GM15510 (cell line): Measurements from ENCODE around the gene ELAC1.

Experiments
- POLR2A ChIP-seq: IDR thresholded peaks from 3 replicates; pipeline ENCODE4 v1.6.1; 2011; ENCODE audit warnings: borderline replicate concordance; ENCODE audit not compliant: insufficient read length; ENCODE audit errors: extremely low read depth

The ELAC1 gene

DNA sequence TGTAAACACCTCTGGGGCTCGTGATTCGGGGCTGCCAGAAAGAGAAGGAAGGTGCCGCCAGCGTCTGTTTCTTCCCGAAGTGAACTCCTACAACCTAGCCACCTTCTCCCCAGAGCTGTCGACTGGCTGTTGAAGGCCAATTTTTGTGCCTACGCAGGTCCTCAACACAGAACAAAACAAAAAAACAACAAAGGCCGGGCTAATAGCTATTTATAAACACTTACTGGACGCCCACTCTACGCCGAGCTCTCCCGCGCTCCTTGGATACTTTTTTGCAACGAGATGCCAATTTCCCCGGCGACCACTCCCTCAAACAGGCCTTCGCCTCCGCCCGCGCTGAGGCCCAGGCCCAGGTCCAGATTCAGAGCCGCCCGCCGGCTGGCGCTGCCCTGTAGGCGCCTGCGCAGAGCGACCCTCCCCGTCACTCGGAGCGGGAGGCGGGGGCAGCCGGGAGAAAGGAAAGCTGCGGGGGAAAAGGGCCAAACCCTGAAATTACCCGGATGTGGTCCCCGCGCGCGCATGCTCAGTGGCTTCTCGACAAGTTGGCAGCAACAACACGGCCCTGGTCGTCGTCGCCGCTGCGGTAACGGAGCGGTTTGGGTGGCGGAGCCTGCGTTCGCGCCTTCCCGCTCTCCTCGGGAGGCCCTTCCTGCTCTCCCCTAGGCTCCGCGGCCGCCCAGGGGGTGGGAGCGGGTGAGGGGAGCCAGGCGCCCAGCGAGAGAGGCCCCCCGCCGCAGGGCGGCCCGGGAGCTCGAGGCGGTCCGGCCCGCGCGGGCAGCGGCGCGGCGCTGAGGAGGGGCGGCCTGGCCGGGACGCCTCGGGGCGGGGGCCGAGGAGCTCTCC, 62.1 kb downstream of the ELAC1 start, which contains the start of gene SMAD4:
Gene SMAD4, plus strand, starts transcription at position 520 of the 843 bp plus-strand sequence. CDS start 16,834 bp downstream, outside the sequence.
- TF ChIP-seq POLR2A, result peak; percentile 92

- TF ChIP-seq POLR2A, result no peak
Measured at GRCh38 chr18:51030537-51031258, 62.9 kb downstream of the ELAC1 start.

- no peak for TF ChIP-seq POLR2A
Measured at GRCh38 chr18:51032193-51032592, 64.4 kb downstream of the ELAC1 start.

DNA sequence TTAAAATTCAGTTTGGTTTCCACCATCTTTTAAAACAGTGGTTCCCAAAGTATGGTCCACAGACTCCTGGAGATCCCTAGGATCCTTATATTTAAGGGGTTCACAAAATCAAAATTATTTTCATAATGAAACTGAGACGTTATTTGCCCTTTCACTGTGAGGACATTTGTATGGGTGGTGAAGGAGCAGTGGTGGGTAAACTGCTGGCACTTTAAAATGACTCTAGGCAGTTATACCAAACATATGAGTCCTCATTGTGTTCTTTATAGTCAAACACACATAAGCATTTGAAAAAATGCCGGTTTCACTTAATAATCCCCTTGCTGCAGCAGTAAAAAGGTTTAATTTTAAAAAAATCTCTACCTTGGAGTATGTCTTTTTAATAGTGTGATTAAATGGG, 69.4 kb downstream of the ELAC1 start:
- TF ChIP-seq POLR2A, result no peak
